HG03280 (cell line): ENCODE measurements around the gene ACSS2.

Experiments used
- ATAC-seq: cut with Tn5 transposase; IDR thresholded peaks from one replicate; pipeline ENCODE4 v1.9.1; 2021; ENCODE audit warnings: mild to moderate bottlenecking, moderate library complexity; ENCODE audit not compliant: unreplicated experiment

ACSS2 gene

GRCh38 chr20:34907616-34908469 lies 31.4 kb downstream of the ACSS2 start:
- ATAC-seq: no peak

- ATAC-seq: no peak
Measured at GRCh38 chr20:34915131-34915530, 38.7 kb downstream of the ACSS2 start.

GRCh38 chr20:34915749-34916455 lies 39.5 kb downstream of the ACSS2 start:
- ATAC-seq: no peak

GRCh38 chr20:34916774-34917354 lies 40.5 kb downstream of the ACSS2 start:
- no peak for ATAC-seq

GRCh38 chr20:34920055-34920454 lies 43.6 kb downstream of the ACSS2 start:
- no peak for ATAC-seq

- no peak for ATAC-seq
Measured at GRCh38 chr20:34921436-34921835, 45.0 kb downstream of the ACSS2 start.

GRCh38 chr20:34922654-34923381 lies 46.4 kb downstream of the ACSS2 start:
- no peak for ATAC-seq

GRCh38 chr20:34923414-34923813 lies 47.0 kb downstream of the ACSS2 start:
- ATAC-seq: no peak

- no peak for ATAC-seq
Measured at GRCh38 chr20:34925341-34925740, 48.9 kb downstream of the ACSS2 start.

GRCh38 chr20:34925981-34926380 lies 49.6 kb downstream of the ACSS2 start:
- no peak for ATAC-seq

GRCh38 chr20:34926581-34926980 lies 50.2 kb downstream of the ACSS2 start:
- ATAC-seq: no peak

- no peak for ATAC-seq
Measured at GRCh38 chr20:34927736-34928135, 51.3 kb downstream of the ACSS2 start.

GRCh38 chr20:34928411-34928810 lies 52.0 kb downstream of the ACSS2 start:
- ATAC-seq: no peak

- no peak for ATAC-seq
Measured at GRCh38 chr20:34931771-34932170, 55.4 kb downstream of the ACSS2 start.

GRCh38 chr20:34938466-34939163 lies 62.2 kb downstream of the ACSS2 start:
- ATAC-seq: no peak

GRCh38 chr20:34940081-34940481 lies 63.7 kb downstream of the ACSS2 start:
- no peak for ATAC-seq

- ATAC-seq: no peak
Measured at GRCh38 chr20:34941226-34941625, 64.8 kb downstream of the ACSS2 start.

GRCh38 chr20:34942301-34942700 lies 65.9 kb downstream of the ACSS2 start:
- no peak for ATAC-seq

- ATAC-seq: no peak
Measured at GRCh38 chr20:34943808-34944567, 67.6 kb downstream of the ACSS2 start.
